AG04449 (cell line): ENCODE data around the gene VAV2.

ENCODE experiments used
- CTCF ChIA-PET: fragments of 350-600 bp; formaldehyde crosslinking; extraction: SDS; loops from one replicate; lab custom pipeline; 2021; ENCODE audit warnings: antibody characterized with exemption; lab: Yijun Ruan, JAX
- POLR2A ChIA-PET: fragments of 400-600, 350-600 bp; formaldehyde crosslinking; extraction: SDS; loops from one replicate; lab custom pipeline; 2020; ENCODE audit warnings: antibody characterized with exemption, inconsistent platforms; lab: Yijun Ruan, JAX
- DNase-seq: peaks from one replicate; pipeline ENCODE4 v3.0.0-alpha.2; 2010; ENCODE audit warnings: low read depth, low spot score
- H3K4me3 ChIP-seq: 2 replicates; pipeline ENCODE4 v1.5.1; 2011; ENCODE audit warnings: low read depth, mild to moderate bottlenecking, control low read depth, low read length
- CTCF ChIP-seq: IDR thresholded peaks from one replicate; pipeline ENCODE4 v1.5.1; 2011; ENCODE audit warnings: mild to moderate bottlenecking, moderate library complexity, low read length, control low read depth, inconsistent platforms; ENCODE audit not compliant: insufficient read depth; ENCODE audit errors: missing control alignments

VAV2 gene

GRCh38 chr9:133842174-133842573, 149.9 kb downstream of the VAV2 start:
- H3K4me3 ChIP-seq = no peak overlapping the region
- POLR2A ChIA-PET = no interaction called here
- no peak for TF ChIP-seq CTCF
- no peak for DNase-seq
- CTCF ChIA-PET = interaction anchor here (0.9 kb wide), 1 partner anchor 49 kb away, joined by 3 read pairs; no protein-coding TSS in a partner anchor

- no peak for DNase-seq
- no peak overlapping the region for H3K4me3 ChIP-seq
- TF ChIP-seq CTCF = no peak
- POLR2A ChIA-PET = no interaction called here
- CTCF ChIA-PET = interaction anchor here (1.1 to 2.2 kb wide), 2 partner anchors 9 to 60 kb away, joined by 3 to 8 read pairs; no protein-coding TSS in a partner anchor
Observed at GRCh38 chr9:133841167-133841812, 150.8 kb downstream of the VAV2 start.

- no peak overlapping the region for H3K4me3 ChIP-seq
- TF ChIP-seq CTCF = no peak
- CTCF ChIA-PET = interaction anchor here (1.1 to 2.2 kb wide), 3 partner anchors 14 to 155 kb away, joined by 3 to 8 read pairs (median 7); no protein-coding TSS in a partner anchor
- no peak for DNase-seq
- POLR2A ChIA-PET = interaction anchor here (0.6 kb wide), 1 partner anchor 16 kb away, joined by 3 read pairs; no protein-coding TSS in a partner anchor
Observed at GRCh38 chr9:133839822-133840329, 152.2 kb downstream of the VAV2 start.

GRCh38 chr9:133838859-133839507, 153.1 kb downstream of the VAV2 start:
- no peak for TF ChIP-seq CTCF
- H3K4me3 ChIP-seq = no peak overlapping the region
- ChIA-PET CTCF (interaction anchor here (1.8 kb wide), 1 partner anchor 156 kb away, joined by 7 read pairs; no protein-coding TSS in a partner anchor), POLR2A (no interaction called here)
- DNase-seq = no peak

- ChIA-PET CTCF (interaction anchor here (1.0 to 1.7 kb wide), 2 partner anchors 12 to 157 kb away, joined by 3 to 5 read pairs; no protein-coding TSS in a partner anchor), POLR2A (no interaction called here)
- DNase-seq = no peak
- no peak for TF ChIP-seq CTCF
- no peak overlapping the region for H3K4me3 ChIP-seq
Observed at GRCh38 chr9:133837627-133838597, 154.2 kb downstream of the VAV2 start.
